K562 (cell line): ENCODE measurements around the gene ACOT7. TPM values are rescaled to one million over a fixed set of nuclear protein-coding genes. Genes with fewer than 3 reads are reported as not detected.
"Not testable (repeated sequence)": the region's sequence is repeated elsewhere in the genome, so short reads cannot be mapped to it uniquely, and the experiment has no call there.

Source experiments
- ATAC-seq: fragments of 200-7000 bp; cut with Tn5 transposase; 3 replicates; pipeline ENCODE4 v1.9.1; 2020; ENCODE audit warnings: moderate library complexity
- BruUV-seq: library from RNA; stranded (reverse); fragments of 400-500 nt; replicated peaks from 2 replicates; lab custom pipeline; 2021; lab: Mats Ljungman, UMichigan
- CTCF ChIA-PET: fragments of 300-600 bp; formaldehyde crosslinking; extraction: SDS; loops from one replicate; lab custom pipeline; 2021; ENCODE audit warnings: low intra/inter-chr PET ratio; lab: Yijun Ruan, JAX
- POLR2A ChIA-PET: fragments of 300-600, 350-650 bp; sonication (Branson Sonifier 250); formaldehyde crosslinking; extraction: SDS; loops from one replicate; lab custom pipeline; 2021; ENCODE audit warnings: antibody characterized with exemption, inconsistent platforms; lab: Yijun Ruan, JAX
- DNase-seq, 4 experiments: peaks; one replicate each; pipeline versions ENCODE4 v3.0.0 to v3.0.0-alpha.2; 2011 to 2018; ENCODE audit warnings: low spot score in 3 of 4, mixed read lengths in 3 of 4; ENCODE audit errors: extremely low read depth in 1 of 4
- FAIRE-seq: peaks from 2 replicates; lab custom pipeline; 2011; peaks lifted over from hg19 to GRCh38; lab: Jason Lieb, UNC
- H2AFZ ChIP-seq: 2 replicates; pipeline ENCODE4 v1.6.0; 2011; ENCODE audit warnings: low read depth, low read length, control low read depth, inconsistent platforms
- H3K27ac ChIP-seq: fragments of 200-600 bp; 3 replicates; pipeline ENCODE4 v1.8.0; 2011; ENCODE audit warnings: low read depth, mild to moderate bottlenecking, control low read depth, inconsistent platforms, low read length, moderate library complexity, mixed read lengths; ENCODE audit errors: extremely low read depth
- H3K27me3 ChIP-seq, 2 experiments: fragments of 300-600 bp in 1 of 2; 2 replicates in 1 of 2; 3 replicates in 1 of 2; pipeline versions ENCODE4 v1.6.0 to v1.8.0; 2011; ENCODE audit warnings: inconsistent platforms in 2 of 2, low read length in 2 of 2, mild to moderate bottlenecking in 1 of 2, mixed read lengths in 1 of 2, moderate library complexity in 1 of 2; ENCODE audit not compliant: control insufficient read depth in 2 of 2, insufficient read depth in 2 of 2
- H3K36me3 ChIP-seq: fragments of 300-600 bp; 3 replicates; pipeline ENCODE4 v1.8.0; 2011; ENCODE audit warnings: mild to moderate bottlenecking, low read length, inconsistent platforms; ENCODE audit not compliant: control insufficient read depth, insufficient read depth
- H3K4me1 ChIP-seq, 2 experiments: fragments of 200-600 bp in 1 of 2; replicated peaks in 1 of 2; 2 replicates in 1 of 2; 3 replicates in 1 of 2; pipeline versions ENCODE4 v1.5.1 to v1.8.0; 2011; ENCODE audit warnings: inconsistent platforms in 2 of 2, low read length in 2 of 2, mild to moderate bottlenecking in 1 of 2, mixed read lengths in 1 of 2, moderate library complexity in 1 of 2; ENCODE audit not compliant: control insufficient read depth in 2 of 2, insufficient read depth in 2 of 2
- H3K4me2 ChIP-seq: 2 replicates; pipeline ENCODE4 v1.6.1; 2011; ENCODE audit warnings: low read length, control low read depth, inconsistent platforms, mixed read lengths; ENCODE audit not compliant: insufficient read depth
- H3K4me3 ChIP-seq: fragments of 200-600 bp; sonication (generic), shearing (Covaris generic); 2 replicates; pipeline ENCODE4 v1.5.1; 2016; ENCODE audit warnings: control low read depth, inconsistent platforms
- H3K79me2 ChIP-seq: fragments of 200-600 bp; 3 replicates; pipeline ENCODE4 v1.8.0; 2011; ENCODE audit warnings: low read length, inconsistent platforms; ENCODE audit not compliant: control insufficient read depth, insufficient read depth
- H3K9ac ChIP-seq, 2 experiments: 2 replicates each; pipeline versions ENCODE4 v1.6.0 to v1.6.1; 2011; ENCODE audit warnings: low read depth in 2 of 2, low read length in 2 of 2, control low read depth in 1 of 2, inconsistent platforms in 1 of 2, mild to moderate bottlenecking in 1 of 2, mixed read lengths in 1 of 2; ENCODE audit not compliant: insufficient read depth in 1 of 2
- H3K9me1 ChIP-seq: one replicate; pipeline ENCODE4 v1.6.0; 2011; ENCODE audit warnings: inconsistent platforms, mild to moderate bottlenecking, low read length, moderate library complexity; ENCODE audit not compliant: control insufficient read depth, insufficient read depth
- H3K9me3 ChIP-seq: replicated peaks from 2 replicates; pipeline ENCODE4 v1.5.1; 2011; ENCODE audit warnings: low read depth, low read length, inconsistent platforms; ENCODE audit not compliant: control insufficient read depth, insufficient read depth
- H4K20me1 ChIP-seq: replicated peaks from 2 replicates; pipeline ENCODE4 v1.6.1; 2011; ENCODE audit warnings: low read length, inconsistent platforms, mixed read lengths; ENCODE audit not compliant: control insufficient read depth, insufficient read depth
- CEBPB ChIP-seq: fragments of 450-650 bp; IDR thresholded peaks from 2 replicates; pipeline ENCODE4 v1.6.1; 2016; ENCODE audit warnings: missing genetic modification characterization, missing compliant biosample characterization
- POLR2G ChIP-seq: fragments of 200-400 bp; formaldehyde crosslinking; IDR thresholded peaks from 2 replicates; pipeline ENCODE4 v1.6.1; 2017; ENCODE audit warnings: low read depth, mild to moderate bottlenecking, antibody characterized with exemption, low read length, moderate library complexity
- SP2 ChIP-seq: IDR thresholded peaks from 2 replicates; pipeline ENCODE4 v1.6.1; 2011; ENCODE audit warnings: mild to moderate bottlenecking, low read depth, low read length, moderate library complexity; ENCODE audit not compliant: poor library complexity, severe bottlenecking; ENCODE audit errors: extremely low read depth
- WGBS: fragments of 100-300 bp; shearing (Covaris generic); methylation state at CpG from one replicate; pipeline ENCODE4 v1.1.6; 2016; ENCODE audit warnings: low coverage, mixed read lengths; ENCODE audit not compliant: insufficient coverage; ENCODE audit errors: missing lambda C conversion rate; 5-methylcytosine and 5-hydroxymethylcytosine counted together
- in situ Hi-C: fragments of 300-500 bp; cut with MboI; formaldehyde crosslinking; loops from 4 replicates; pipeline ENCODE4 v1.15.0; 2018; ENCODE audit warnings: inconsistent platforms, mixed read lengths
- intact Hi-C: fragments of 100-400 bp; cut with micrococcal nuclease; formaldehyde crosslinking; loops from 2 replicates; pipeline ENCODE4 v1.14.2; 2022
- polyA plus RNA-seq, 8 experiments: library from polyadenylated mRNA; depleted of rRNA in 4 of 8; stranded (reverse) in 5 of 8; unstranded in 3 of 8; fragments of >200 nt; fragmentation: Nextera tagmentation in 2 of 8; fragmentation: Illumina TruSeq in 1 of 8; extraction: Ambion mirVana in 2 of 8; extraction: Trizol in 1 of 8; gene quantifications; 2 replicates each; pipeline versions ENCODE4 v1.2.1 to v1.2.3, GENCODE V29; 2011 to 2014; ENCODE audit warnings: inconsistent platforms in 1 of 8, missing spikeins in 1 of 8
- total RNA-seq, 7 experiments: library from RNA; depleted of rRNA in 6 of 7; stranded (reverse); fragments of >200 nt in 6 of 7; fragmentation: Illumina TruSeq in 2 of 7; extraction: Trizol in 2 of 7; gene quantifications; 2 replicates each; pipeline versions ENCODE4 v1.2.1 to v1.2.3, GENCODE V29; 2011 to 2021; ENCODE audit warnings: low replicate concordance in 1 of 7
- TF ChIP-seq, protein P1 (sequence below): sonication (generic); formaldehyde crosslinking; IDR thresholded peaks from 2 replicates; pipeline ENCODE4 v1.8.1; 2023; ENCODE audit warnings: mild to moderate bottlenecking, missing genetic modification reagents

The ACOT7 gene
- total and polyA plus RNA-seq, 9 of the 15 experiments (the other 6 are each of a cell fraction or from before 2014, with no cell fraction given), result 7.0 to 92.6 (median 37.2) TPM

DNA sequence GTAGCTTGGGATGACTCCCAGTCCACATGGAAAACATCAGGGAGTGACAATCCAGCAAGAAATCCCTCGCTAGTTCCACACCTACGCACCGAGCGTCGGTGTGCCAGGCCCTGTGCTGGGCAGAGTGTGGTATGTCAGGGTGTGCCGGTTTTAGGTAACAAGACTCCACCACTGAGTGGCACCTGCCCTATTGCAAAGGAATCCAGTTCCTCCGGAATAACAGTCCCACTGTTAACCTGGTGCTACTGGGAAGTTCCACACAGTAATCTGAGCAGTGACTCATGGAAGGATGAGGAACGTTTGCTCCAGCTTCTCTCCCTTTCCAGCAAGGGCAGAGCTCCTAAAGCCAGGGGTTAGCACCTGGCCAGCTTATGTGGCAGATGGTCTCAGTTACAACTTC lies 173.3 kb downstream of the ACOT7 start:
- Histone ChIP-seq H3K27me3 (no peaks in the 10 kb centered on the region), H4K20me1 (0 out of 2 replicates have a peak, but pooled peaks cover 2% of the 10 kb centered on the region), H3K9ac (no peak overlapping the region), H3K4me2 (no peak overlapping the region), H3K4me3 (no peak overlapping the region), H3K9me3 (no peaks in the 10 kb centered on the region), H3K36me3 (peaks cover 63% of the 10 kb centered on the region; the same call in 2 of the 3 replicates), H3K4me1 (peaks cover 0 to 6% of the 10 kb centered on the region in 2 experiments; a peak in 2 of 5 replicates), H2AFZ (no peak overlapping the region), H3K9me1 (no peaks in the 10 kb centered on the region)
- CTCF ChIA-PET, result no interaction called here
- intact Hi-C loops (no loop called here), in situ Hi-C loops (no loop called here)
- POLR2A ChIA-PET, result interaction anchor here (0.9 to 2.5 kb wide), 5 partner anchors 10 to 64 kb away, joined by 3 to 9 read pairs (median 6); partner anchors contain the start of gene ICMT
- no TSS peak for BruUV-seq
- ATAC-seq, result no peak
- FAIRE-seq, result no peak
- no peak for TF ChIP-seq SP2
- TF ChIP-seq, protein P1, sequence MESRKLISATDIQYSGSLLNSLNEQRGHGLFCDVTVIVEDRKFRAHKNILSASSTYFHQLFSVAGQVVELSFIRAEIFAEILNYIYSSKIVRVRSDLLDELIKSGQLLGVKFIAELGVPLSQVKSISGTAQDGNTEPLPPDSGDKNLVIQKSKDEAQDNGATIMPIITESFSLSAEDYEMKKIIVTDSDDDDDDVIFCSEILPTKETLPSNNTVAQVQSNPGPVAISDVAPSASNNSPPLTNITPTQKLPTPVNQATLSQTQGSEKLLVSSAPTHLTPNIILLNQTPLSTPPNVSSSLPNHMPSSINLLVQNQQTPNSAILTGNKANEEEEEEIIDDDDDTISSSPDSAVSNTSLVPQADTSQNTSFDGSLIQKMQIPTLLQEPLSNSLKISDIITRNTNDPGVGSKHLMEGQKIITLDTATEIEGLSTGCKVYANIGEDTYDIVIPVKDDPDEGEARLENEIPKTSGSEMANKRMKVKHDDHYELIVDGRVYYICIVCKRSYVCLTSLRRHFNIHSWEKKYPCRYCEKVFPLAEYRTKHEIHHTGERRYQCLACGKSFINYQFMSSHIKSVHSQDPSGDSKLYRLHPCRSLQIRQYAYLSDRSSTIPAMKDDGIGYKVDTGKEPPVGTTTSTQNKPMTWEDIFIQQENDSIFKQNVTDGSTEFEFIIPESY (CRISPR knock-in tag), result no peak
- TF ChIP-seq, all 486 proteins: peak for 0
- DNase-seq, result no peak
- 85% methylated on average over 8 of the region's 8 CpGs for WGBS
- Histone ChIP-seq H3K79me2 (no peaks in the 10 kb centered on the region), H3K27ac (no peak overlapping the region)

DNA sequence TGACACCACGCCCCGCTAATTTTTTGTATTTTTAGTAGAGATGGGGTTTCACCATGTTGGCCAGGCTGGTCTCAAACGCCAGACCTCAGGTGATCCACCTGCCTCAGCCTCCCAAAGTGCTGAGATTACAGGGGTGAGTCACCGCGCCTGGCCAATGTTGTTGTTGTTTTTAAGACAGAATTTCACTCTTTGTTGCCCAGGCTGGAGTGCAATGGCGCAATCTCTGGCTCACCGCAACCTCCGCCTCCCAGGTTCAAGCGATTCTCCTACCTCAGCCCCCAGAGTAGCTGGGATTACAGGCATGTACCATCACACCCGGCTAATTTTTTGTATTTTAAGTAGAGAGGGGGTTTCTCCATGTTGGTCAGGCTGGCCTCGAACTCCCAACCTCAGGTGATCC lies 173.9 kb downstream of the ACOT7 start:
- H3K9me3 ChIP-seq, BruUV-seq, H3K4me1 ChIP-seq, H2AFZ ChIP-seq, intact Hi-C loops, H3K4me3 ChIP-seq, H3K9ac ChIP-seq, H3K27ac ChIP-seq: not testable (repeated sequence)
- POLR2A ChIA-PET, result interaction anchor here (0.9 kb wide), 1 partner anchor 8 kb away, joined by 3 read pairs; no protein-coding TSS in a partner anchor
- 74% methylated on average over 11 of the region's 11 CpGs for WGBS
- TF ChIP-seq CEBPB (tag) (peak; percentile 30; the same call in 1 of the 2 replicates), POLR2G (0 out of 2 replicates have a peak, but pooled peaks have one; percentile 25)
- TF ChIP-seq, all 486 proteins: peak for 2; not testable (repeated sequence) for 484
- in situ Hi-C loops, FAIRE-seq, H3K27me3 ChIP-seq, DNase-seq, H3K9me1 ChIP-seq, H4K20me1 ChIP-seq, ATAC-seq, CTCF ChIA-PET, H3K4me2 ChIP-seq, H3K79me2 ChIP-seq: not testable (repeated sequence)
- H3K36me3 ChIP-seq, result peaks cover 57% of the 10 kb centered on the region; the same call in 2 of the 3 replicates
